ENCODE data around the gene SSTR5. TPM values are rescaled to one million over a fixed set of nuclear protein-coding genes. Genes with fewer than 3 reads are reported as not detected.

The SSTR5 gene
- total and polyA plus RNA-seq, 10 of the 15 experiments (the other 5 are each of a cell fraction or from before 2014, with no cell fraction given), result not detected

GRCh38 chr16:1044460-1045309 is 27.9 kb upstream of the SSTR5 start:
- Histone ChIP-seq H2AFZ (ENCODE audit: control insufficient read depth, low read depth, low read length) (no peak overlapping the region), H3K4me2 (ENCODE audit: control insufficient read depth, insufficient read depth) (no peak overlapping the region), H3K27me3 (replicated peaks in 1 of 2; ENCODE audit: control insufficient read depth in 2 of 2, insufficient read depth in 2 of 2, low read length in 1 of 2) (no peaks in the 10 kb centered on the region), H4K20me1 (ENCODE audit: control insufficient read depth, insufficient read depth) (no peaks in the 10 kb centered on the region), H3K36me3 (ENCODE audit: control insufficient read depth in 2 of 2, insufficient read depth in 2 of 2, low read length in 1 of 2) (no peaks in the 10 kb centered on the region), H3K4me1 (ENCODE audit: control insufficient read depth, insufficient read depth, low read length) (no peaks in the 10 kb centered on the region), H3K9me3 (replicated peaks; ENCODE audit: control insufficient read depth, insufficient read depth, low read length) (no peaks in the 10 kb centered on the region), H3K27ac (ENCODE audit: control insufficient read depth, insufficient read depth) (no peak overlapping the region), H3K79me2 (ENCODE audit: control insufficient read depth, insufficient read depth, low read length) (no peaks in the 10 kb centered on the region), H3K4me3 (no peak overlapping the region), H3K9ac (ENCODE audit: control insufficient read depth, insufficient read depth, low read length) (no peak overlapping the region)
- SMC1A ChIA-PET (ENCODE audit: uncharacterized antibody, unreplicated experiment), result no interaction called here
- BruUV-seq (replicated peaks), result no TSS peak
- in situ Hi-C loops (cut with MboI) (no loop called here), intact Hi-C loops (cut with micrococcal nuclease; ENCODE audit: unreplicated experiment) (no loop called here)
- ATAC-seq (no peak), DNase-seq (ENCODE audit: low read depth, low spot score) (no peak), FAIRE-seq (no peak)
- POLR2A ChIA-PET, result no interaction called here
- RAD21 ChIA-PET (ENCODE audit: unreplicated experiment), result no interaction called here
- CTCF ChIA-PET, result no interaction called here
- 61% methylated on average over 23 of the region's 43 CpGs for WGBS (ENCODE audit: insufficient coverage, insufficient replicate concordance, low lambda C conversion rate, missing lambda C conversion rate)
- TF ChIP-seq SKIL (IDR thresholded peaks at IDR 0.05; ENCODE audit: low read depth, poor library complexity, severe bottlenecking), result no peak
- TF ChIP-seq ZBTB4 (CRISPR knock-in tag; IDR thresholded peaks at IDR 0.05), result no peak
- no peak for TF ChIP-seq HSF1 (IDR thresholded peaks at IDR 0.05; ENCODE audit: low read depth, low read length)
- no peak for TF ChIP-seq SRF (IDR thresholded peaks at IDR 0.05; ENCODE audit: low read depth in 2 of 2, low read length in 2 of 2)
- no peak for TF ChIP-seq RELA (IDR thresholded peaks at IDR 0.05; ENCODE audit: borderline replicate concordance, partially characterized antibody)
- no peak for TF ChIP-seq SIN3A (IDR thresholded peaks at IDR 0.05; ENCODE audit: low read depth, low read length)
- TF ChIP-seq SREBF2 (IDR thresholded peaks at IDR 0.05; ENCODE audit: low read length), result no peak
- TF ChIP-seq CEBPB (IDR thresholded peaks at IDR 0.05; ENCODE audit: borderline replicate concordance in 1 of 2, low read depth in 2 of 2, low read length in 2 of 2), result no peak
- TF ChIP-seq NFXL1 (IDR thresholded peaks at IDR 0.05; ENCODE audit: borderline replicate concordance), result no peak
- no peak for TF ChIP-seq BACH1 (IDR thresholded peaks at IDR 0.05; ENCODE audit: borderline replicate concordance)
- TF ChIP-seq BCL11A (IDR thresholded peaks at IDR 0.05; ENCODE audit: low read depth, low read length), result no peak
- TF ChIP-seq ZNF217 (IDR thresholded peaks at IDR 0.05), result no peak
- no peak for TF ChIP-seq RFX5 (IDR thresholded peaks at IDR 0.05; ENCODE audit: low read depth, low read length)
- no peak for TF ChIP-seq ELK1 (IDR thresholded peaks at IDR 0.05; ENCODE audit: low read depth, low read length)
- no peak for TF ChIP-seq CREB1 (IDR thresholded peaks at IDR 0.05; ENCODE audit: low read depth)

Data from GM12878 (cell line).